Cardiac septum (tissue), 1 donor: ENCODE data around the gene FRYL. TPM values are rescaled to one million over a fixed set of nuclear protein-coding genes. Genes with fewer than 3 reads are reported as not detected.
"Not testable (repeated sequence)": the region's sequence is repeated elsewhere in the genome, so short reads cannot be mapped to it uniquely, and the experiment has no call there.

Source experiments
- DNase-seq: peaks from one replicate; pipeline ENCODE4 v3.0.0-alpha.2; 2020; ENCODE audit warnings: low spot score
- intact Hi-C: fragments of 100-400 bp; cut with DNase I; formaldehyde crosslinking; loops from one replicate; pipeline ENCODE4 v1.14.0; 2022
- total RNA-seq: library from RNA; stranded (reverse); fragmentation: NEBNext Ultra II Directional; extraction: Animal tissue kit (Norgen Biotek cat#: 25700); gene quantifications from one replicate; pipeline ENCODE4 v1.2.1, GENCODE V29; 2021
- donor health status: DM: no; HTN: no; CAD: no.

The FRYL gene
- total RNA-seq, 1 donor from 2014 or later: 41.0 TPM

DNA sequence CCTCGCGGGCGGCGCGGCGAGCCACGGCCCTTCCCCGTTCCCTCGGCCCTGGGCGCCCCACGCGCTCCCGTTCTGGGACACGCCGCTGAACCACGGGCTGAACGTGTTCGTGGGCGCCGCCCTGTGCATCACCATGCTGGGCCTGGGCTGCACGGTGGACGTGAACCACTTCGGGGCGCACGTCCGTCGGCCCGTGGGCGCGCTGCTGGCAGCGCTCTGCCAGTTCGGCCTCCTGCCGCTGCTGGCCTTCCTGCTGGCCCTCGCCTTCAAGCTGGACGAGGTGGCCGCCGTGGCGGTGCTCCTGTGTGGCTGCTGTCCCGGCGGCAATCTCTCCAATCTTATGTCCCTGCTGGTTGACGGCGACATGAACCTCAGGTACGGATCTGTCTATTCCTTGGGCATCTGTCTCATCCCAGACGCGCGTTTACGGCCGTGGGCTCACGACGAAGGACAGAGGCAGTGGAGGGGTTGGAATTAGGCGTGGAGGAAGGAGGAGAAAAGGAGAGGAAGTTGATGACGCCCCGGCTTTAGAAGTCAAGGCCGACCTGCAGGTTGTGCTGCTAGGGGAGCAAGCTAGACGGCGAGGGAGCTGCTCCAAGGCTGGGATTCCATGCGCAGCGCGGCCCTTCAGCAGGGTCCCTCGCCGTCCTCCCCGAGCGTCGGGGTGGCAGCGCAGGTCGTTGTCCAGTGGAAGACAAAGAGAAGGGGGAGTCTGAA lies 296.1 kb downstream of the FRYL start:
- no peak for DNase-seq
- intact Hi-C loops: no loop called here

DNA sequence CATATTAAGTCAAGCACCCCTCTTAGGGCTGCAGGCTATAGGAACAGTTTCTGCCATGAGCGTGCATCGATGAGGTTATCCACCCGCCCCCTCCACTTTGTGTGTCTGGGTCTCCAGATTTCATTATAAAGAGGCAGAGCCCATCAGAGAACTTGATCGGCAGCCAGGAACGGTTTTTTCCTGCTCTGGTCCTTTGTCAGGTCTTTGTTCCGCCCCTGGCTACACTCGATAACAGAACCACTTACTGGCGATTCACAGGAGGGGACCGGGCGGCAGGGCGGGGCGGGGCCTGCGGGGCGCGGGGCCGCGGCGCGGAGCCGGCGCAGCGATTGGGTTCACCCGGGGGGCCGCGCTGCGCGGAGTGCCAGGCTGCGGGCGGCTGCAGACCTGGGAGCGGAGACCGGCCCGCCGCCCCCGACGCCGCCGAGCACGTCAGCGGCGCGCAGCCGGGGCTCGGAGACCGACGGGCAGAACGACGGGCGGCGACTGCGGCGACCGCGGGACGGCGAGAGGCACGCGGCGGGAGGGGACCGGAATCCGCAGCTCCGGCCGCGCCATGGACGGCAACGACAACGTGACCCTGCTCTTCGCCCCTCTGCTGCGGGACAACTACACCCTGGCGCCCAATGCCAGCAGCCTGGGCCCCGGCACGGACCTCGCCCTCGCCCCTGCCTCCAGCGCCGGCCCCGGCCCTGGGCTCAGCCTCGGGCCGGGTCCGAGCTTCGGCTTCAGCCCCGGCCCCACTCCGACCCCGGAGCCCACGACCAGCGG lies 296.9 kb downstream of the FRYL start, which contains the start of gene SLC10A4:
SLC10A4 (plus strand) TSS at position 338 of the 771 bp plus-strand sequence; CDS start at position 557, 219 bp downstream.
- DNase-seq: no peak

DNA sequence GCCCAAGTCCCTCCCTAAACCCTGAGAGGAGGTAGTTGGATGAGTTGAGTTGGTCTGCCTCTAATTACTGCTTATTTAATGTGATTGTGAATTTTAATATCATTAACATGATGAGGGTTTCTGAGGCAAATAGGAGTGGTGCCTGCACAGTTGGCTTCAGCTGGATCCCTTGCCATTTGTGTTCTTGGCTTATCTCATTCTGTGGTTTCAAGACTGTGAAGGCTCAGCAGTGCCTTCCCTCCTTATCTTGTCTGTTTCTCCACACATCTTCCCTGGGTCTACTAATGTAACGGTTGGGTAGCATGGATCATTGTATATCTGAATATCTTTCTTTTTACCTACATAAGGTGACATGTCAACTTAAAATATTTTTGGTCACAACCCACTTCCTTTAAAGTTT lies 298.5 kb downstream of the FRYL start:
- intact Hi-C loops: no loop called here

More for the DNA sequence above, 296.9 kb downstream of the FRYL start, which contains the start of gene SLC10A4:
- intact Hi-C loops: no loop called here

DNA sequence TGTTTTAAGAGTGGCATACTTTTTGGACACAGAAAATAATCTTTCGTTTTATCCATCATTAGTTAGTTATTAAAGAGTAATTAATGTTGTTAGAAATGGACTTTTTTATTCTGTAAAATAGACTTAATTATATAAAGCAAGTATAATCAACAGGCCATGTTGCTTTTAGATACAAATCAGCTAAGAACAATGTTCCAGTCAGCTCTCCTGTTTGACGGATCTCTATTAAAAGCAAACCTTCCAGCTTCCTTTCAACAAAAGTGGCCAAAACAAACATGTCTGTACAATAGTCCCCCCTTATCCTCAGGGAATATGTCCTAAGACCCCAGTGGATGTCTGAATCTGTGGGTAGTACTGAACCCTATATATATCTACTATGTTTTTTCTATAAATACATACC lies 301.8 kb downstream of the FRYL start:
- DNase-seq: no peak
- intact Hi-C loops: no loop called here

More for the DNA sequence above, 298.5 kb downstream of the FRYL start:
- DNase-seq: no peak

DNA sequence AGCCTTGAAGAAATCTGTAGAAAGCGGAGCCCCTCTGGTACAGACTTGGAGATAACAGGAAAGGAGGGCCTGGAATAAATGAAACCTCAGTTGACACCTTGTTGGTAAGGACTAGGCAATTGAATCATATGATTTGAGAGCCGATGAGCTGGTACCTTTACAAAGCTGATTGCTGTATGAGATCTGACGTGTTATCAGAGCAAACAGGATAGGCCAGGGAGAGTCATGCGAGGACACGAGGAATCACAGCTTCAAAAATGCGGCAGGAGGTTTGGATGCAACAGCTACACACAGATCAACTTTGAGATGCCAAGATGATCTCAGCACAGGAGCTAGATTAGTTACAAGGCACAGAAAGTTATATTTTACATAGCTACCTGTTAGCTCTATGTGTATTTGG lies 304.3 kb downstream of the FRYL start:
- no peak for DNase-seq
- intact Hi-C loops: no loop called here

DNA sequence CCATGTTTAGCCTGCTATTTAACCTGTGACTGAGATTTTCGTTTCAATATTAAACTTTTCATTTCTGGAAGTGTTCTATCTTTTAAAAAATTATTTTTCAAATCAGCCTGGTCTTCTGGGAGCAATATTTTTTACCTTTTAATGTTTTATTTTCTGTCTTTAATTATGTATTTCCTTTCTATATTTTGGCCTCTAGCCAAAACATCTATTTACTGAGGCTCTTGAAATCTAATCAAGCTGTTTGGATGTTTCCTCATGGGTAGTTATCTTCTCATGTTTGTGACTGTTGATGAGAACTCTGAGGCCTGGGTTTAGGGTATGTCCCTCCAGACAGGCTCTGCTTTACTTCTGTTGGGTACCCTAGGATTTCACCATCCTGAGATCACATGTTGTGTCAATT lies 307.3 kb downstream of the FRYL start:
- DNase-seq: no peak
- intact Hi-C loops: no loop called here

DNA sequence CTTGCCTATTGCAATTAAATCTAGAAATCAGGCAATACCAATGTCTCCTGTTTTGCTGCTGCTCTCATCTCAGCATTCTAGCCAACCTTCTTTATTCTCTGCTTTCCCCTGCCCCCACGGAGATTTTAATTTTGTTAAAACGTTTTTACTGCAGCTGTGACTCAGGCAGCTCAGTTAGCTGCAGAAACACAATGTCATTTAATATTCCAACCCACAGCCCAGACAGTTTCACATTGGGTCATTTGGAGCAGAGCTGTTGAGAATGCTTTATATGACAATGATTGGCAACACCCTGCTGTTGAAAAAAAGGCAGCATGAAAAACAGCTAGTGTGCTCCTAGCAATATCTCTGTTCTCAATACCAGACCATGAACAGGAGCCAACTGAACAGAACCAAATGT lies 309.5 kb downstream of the FRYL start:
- intact Hi-C loops: no loop called here
- no peak for DNase-seq

DNA sequence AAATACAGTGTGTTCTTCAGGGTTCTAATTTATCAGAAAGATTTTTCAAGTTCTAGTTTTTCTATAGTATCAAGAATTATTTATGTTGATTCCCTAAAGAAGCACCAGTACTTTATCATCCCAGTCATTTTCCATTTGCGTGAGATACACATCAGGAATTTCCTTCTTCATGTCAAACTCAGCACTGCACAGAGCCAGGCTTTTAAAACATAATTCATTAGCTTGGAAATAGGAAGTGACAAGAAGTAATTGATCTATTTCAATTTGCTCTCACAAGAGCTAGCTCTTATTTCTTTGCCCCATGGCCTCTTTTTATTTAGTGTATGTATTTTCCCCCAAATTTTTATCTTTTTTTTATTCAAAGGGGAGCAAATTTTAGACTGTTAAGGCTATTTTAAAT lies 309.9 kb downstream of the FRYL start:
- intact Hi-C loops: no loop called here
- no peak for DNase-seq

DNA sequence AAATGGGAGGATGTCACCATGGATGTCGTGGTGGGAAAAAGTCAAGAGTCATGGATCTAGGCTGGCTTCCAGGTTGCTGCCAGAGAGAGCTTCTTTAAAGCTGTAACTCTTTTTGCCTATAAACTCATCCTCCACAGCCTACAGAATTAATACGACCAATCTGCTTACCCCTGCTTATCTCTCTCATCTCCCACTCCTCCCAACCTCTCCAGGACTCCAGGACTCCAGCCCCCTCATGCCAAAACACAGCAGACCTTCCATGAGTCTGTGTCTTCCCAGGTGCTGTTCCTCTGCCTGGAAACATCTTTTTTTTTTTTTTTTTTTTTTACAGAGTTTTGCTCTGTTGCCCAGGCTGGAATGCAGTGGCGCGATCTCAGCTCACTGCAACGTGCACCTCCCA lies 312.2 kb downstream of the FRYL start:
- DNase-seq: no peak
- intact Hi-C loops: no loop called here

DNA sequence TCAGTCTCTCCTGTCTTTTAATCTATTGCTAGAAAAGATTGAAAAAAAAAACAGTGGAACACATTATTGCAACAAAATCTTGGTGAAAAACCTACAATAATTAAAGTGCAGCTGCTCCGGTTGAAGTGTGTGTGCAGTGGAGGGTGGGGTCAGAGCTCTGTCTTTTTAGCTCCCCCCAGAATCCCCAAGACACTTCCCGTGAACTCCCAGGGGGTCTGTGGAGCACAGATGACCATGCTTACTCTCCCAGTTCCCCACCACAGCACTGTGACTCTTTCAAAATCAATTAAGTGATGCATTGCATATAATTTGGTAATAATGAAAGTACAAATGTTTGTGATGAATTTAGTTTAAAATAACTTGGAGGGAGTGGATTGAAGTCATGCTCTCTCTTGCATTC lies 312.6 kb downstream of the FRYL start:
- intact Hi-C loops: no loop called here
- DNase-seq: no peak

DNA sequence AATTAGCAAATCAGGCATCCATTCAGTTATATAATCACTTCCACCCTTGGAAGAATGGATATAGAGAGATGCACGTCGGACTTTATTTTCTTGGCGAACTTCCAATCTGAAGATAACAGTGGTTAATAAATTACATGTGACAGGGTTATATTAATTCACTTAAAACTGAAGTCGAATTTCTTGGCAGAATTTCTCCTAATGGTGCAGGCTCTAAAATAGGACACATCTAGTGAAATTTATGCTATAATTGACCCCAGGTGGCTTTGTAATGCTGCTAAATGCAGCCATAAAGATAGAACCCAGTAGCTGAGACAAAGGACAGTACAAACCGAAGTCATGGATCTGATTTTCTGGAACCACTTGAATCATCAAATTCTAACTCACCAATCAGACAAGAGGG lies 317.7 kb downstream of the FRYL start:
- no peak for DNase-seq
- intact Hi-C loops: no loop called here

DNA sequence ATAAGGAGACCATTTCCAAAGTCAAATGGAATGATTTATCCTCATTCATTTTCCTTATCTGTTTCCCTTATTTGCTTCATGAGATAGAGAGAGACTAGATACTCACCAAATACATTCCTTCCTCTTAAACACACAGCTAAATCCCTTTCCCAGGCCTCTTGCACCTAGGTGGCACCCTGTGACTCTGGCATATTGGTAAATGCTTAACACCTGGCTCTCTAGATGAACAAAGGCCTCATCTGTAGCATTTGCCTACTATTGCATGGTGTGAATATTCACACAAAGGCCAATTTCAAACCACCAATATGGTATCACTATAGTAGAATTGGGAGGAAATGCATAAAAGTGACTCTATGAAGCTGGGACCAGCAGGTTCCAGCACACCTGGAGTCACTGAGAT lies 319.1 kb downstream of the FRYL start:
- no peak for DNase-seq
- intact Hi-C loops: no loop called here

DNA sequence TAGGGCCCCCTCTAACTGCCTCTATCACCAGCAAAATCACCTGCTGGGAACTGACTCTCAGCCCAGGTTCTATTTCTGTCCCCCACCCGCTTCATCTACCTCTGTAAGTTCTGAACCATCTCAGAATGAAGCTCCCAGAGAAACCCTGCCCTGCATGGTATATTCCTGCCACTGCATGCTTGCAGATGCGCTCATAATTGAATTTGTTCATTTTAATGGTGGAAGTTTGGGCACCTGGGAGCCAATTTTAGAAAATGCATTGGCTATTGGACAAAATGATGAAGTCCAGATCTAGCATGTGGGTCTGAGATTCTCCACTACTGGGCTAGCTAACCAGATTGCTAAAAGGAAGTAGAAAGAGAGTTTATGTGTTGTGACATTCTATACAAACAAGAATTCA lies 325.5 kb downstream of the FRYL start:
- intact Hi-C loops: no loop called here
- no peak for DNase-seq

DNA sequence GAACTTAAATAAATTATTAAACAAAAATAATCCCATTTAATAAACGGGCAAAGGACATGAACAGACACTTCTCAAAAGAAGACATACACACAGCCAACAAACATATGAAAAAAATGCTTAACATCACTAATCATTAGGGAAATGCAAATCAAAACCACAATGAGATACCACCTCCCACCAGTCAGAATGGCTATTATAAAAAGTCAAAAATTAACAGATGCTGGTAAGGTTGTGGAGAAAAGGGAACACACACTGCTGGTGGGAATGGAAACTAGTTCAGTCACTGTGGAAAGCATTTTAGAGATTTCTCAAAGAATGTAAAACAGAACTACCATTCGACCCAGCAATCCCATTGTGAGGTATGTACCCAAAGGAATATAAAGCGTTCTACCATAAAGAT lies 328.4 kb downstream of the FRYL start:
- DNase-seq, intact Hi-C loops: not testable (repeated sequence)

DNA sequence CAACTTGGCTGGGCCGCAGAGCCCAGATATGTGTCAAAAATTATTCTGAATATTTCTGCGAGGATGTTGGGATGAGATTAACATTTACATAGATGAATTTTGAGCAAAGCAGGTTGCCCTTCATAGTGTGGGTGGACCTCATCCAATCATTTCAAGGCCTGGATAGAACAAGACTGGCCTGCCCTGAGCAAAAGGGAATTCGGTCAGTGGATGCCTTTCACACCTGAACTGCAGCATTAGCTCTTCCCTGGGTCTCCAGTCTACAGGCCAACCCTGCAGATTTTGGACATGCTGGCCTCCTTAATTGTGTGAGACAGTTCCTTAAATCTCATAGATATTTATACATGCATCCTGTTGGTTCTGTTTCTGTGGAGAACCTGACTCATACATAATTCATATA lies 329.3 kb downstream of the FRYL start:
- no peak for DNase-seq
- intact Hi-C loops: no loop called here

DNA sequence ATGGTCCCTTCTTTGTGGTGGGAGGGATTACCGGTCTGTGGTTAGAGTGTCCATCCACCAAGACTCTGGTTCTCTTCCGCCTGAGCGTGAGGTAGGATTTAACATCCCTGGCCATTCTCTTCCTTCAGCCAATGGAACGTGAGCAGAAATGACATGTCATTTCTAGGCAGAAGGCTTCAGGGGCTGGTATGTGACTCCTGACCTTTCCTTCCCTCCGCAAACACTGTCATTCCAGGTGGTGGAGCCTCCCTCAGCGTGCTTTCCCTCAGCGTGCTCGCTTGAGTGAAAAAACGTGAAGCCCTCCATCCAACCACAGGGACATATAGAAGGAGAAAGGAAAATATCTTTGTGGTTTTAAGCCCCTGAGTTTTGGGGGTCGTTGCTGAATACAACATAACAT lies 330.9 kb downstream of the FRYL start:
- intact Hi-C loops: loop anchor here (10.0 kb wide), 1 partner anchor 516 kb away; no protein-coding TSS in a partner anchor
- no peak for DNase-seq

Other genes with a start within 250 kb of the FRYL start
- gene OCIAD1, start 50.8 kb upstream of the FRYL start, total RNA-seq: 137 TPM
- gene OCIAD2, start 126.5 kb upstream of the FRYL start, total RNA-seq: 8.9 TPM
- gene CWH43, start 206.0 kb upstream of the FRYL start, total RNA-seq: not detected